Measurements from ENCODE around the gene LRRC3. TPM values are rescaled to one million over a fixed set of nuclear protein-coding genes. Genes with fewer than 3 reads are reported as not detected.

LRRC3 gene
- total RNA-seq, 1 donor from 2014 or later = 2.5 TPM

- Histone ChIP-seq H3K4me2 (no peak overlapping the region), H3K36me3 (no peaks in the 10 kb centered on the region), H3F3A (ENCODE audit: low read depth) (no peaks in the 10 kb centered on the region), H3K4me3 (no peak overlapping the region), H4K20me1 (ENCODE audit: low read depth) (no peaks in the 10 kb centered on the region), H3K27ac (no peak overlapping the region), H3K9me3 (ENCODE audit: low read depth) (no peaks in the 10 kb centered on the region), H2AFZ (replicated peaks) (no peak overlapping the region), H3K9ac (no peak overlapping the region), H3K4me1 (peaks cover under 1% of the 10 kb centered on the region), H3K79me2 (ENCODE audit: low read depth) (no peaks in the 10 kb centered on the region), H3K27me3 (peaks cover 33% of the 10 kb centered on the region)
- no peak for TF ChIP-seq EZH2 (IDR thresholded peaks at IDR 0.05)
- peaks cover 6% of the 10 kb centered on the region for H3K27me3 Mint-ChIP-seq (ENCODE audit: insufficient read depth, low read depth)
- no peaks in the 10 kb centered on the region for H3K36me3 Mint-ChIP-seq
- peaks cover 13% of the 10 kb centered on the region for H3K9me3 Mint-ChIP-seq
- DNase-seq (ENCODE audit: low spot score) = no peak
- H3K4me1 Mint-ChIP-seq = peaks cover 4% of the 10 kb centered on the region
- peak overlapping the region; percentile 71 for H3K4me3 Mint-ChIP-seq
- no peak overlapping the region for H3K27ac Mint-ChIP-seq
Observed at GRCh38 chr21:44454058-44454457, 1.3 kb upstream of the LRRC3 start.

GRCh38 chr21:44455524-44456213, 359 bp downstream of the LRRC3 start:
- H3K27ac ChIP-seq = no peak overlapping the region
- TF ChIP-seq EZH2phosphoT487 (IDR thresholded peaks at IDR 0.05) = peak; percentile 33
- peak; percentile 12 for TF ChIP-seq EZH2 (IDR thresholded peaks at IDR 0.05)
- peak; percentile 46 for TF ChIP-seq CTCF (IDR thresholded peaks at IDR 0.05)
- no peaks in the 10 kb centered on the region for H3K36me3 ChIP-seq
- H3K4me2 ChIP-seq = peak overlapping the region; percentile 85
- no peaks in the 10 kb centered on the region for H3F3A ChIP-seq (ENCODE audit: low read depth)
- H3K27me3 ChIP-seq = peaks cover 33% of the 10 kb centered on the region
- H3K9ac ChIP-seq = no peak overlapping the region
- H3K27ac Mint-ChIP-seq = no peak overlapping the region
- peaks cover 6% of the 10 kb centered on the region for H3K27me3 Mint-ChIP-seq (ENCODE audit: insufficient read depth, low read depth)
- peaks cover 1% of the 10 kb centered on the region for H3K4me1 Mint-ChIP-seq
- H3K36me3 Mint-ChIP-seq = no peaks in the 10 kb centered on the region
- H3K4me3 Mint-ChIP-seq = peak overlapping the region; percentile 81
- peak overlapping the region; percentile 76 for H2AFZ ChIP-seq (replicated peaks)
- H3K4me3 ChIP-seq = peak overlapping the region; percentile 83
- no peaks in the 10 kb centered on the region for H3K4me1 ChIP-seq
- H4K20me1 ChIP-seq (ENCODE audit: low read depth) = no peaks in the 10 kb centered on the region
- DNase-seq (ENCODE audit: low spot score) = peak; percentile 67
- H3K9me3 Mint-ChIP-seq = peaks cover 13% of the 10 kb centered on the region
- no peaks in the 10 kb centered on the region for H3K9me3 ChIP-seq (ENCODE audit: low read depth)
- no peaks in the 10 kb centered on the region for H3K79me2 ChIP-seq (ENCODE audit: low read depth)

GRCh38 chr21:44456214-44456914, 1.1 kb downstream of the LRRC3 start:
- H3K36me3 Mint-ChIP-seq = no peaks in the 10 kb centered on the region
- no peak for DNase-seq (ENCODE audit: low spot score)
- Histone ChIP-seq H3K36me3 (no peaks in the 10 kb centered on the region), H3K9ac (no peak overlapping the region), H3K4me3 (peak overlapping the region; percentile 83), H4K20me1 (ENCODE audit: low read depth) (no peaks in the 10 kb centered on the region), H3K27me3 (peaks cover 33% of the 10 kb centered on the region), H3K27ac (no peak overlapping the region), H3K9me3 (ENCODE audit: low read depth) (no peaks in the 10 kb centered on the region), H2AFZ (replicated peaks) (peak overlapping the region; percentile 76), H3F3A (ENCODE audit: low read depth) (no peaks in the 10 kb centered on the region), H3K79me2 (ENCODE audit: low read depth) (no peaks in the 10 kb centered on the region), H3K4me2 (peak overlapping the region; percentile 85), H3K4me1 (no peaks in the 10 kb centered on the region)
- peaks cover 5% of the 10 kb centered on the region for H3K27me3 Mint-ChIP-seq (ENCODE audit: insufficient read depth, low read depth)
- H3K4me1 Mint-ChIP-seq = no peaks in the 10 kb centered on the region
- H3K4me3 Mint-ChIP-seq = peak overlapping the region; percentile 79
- TF ChIP-seq EZH2 (IDR thresholded peaks at IDR 0.05) = no peak
- peak; percentile 16 for TF ChIP-seq EZH2phosphoT487 (IDR thresholded peaks at IDR 0.05)
- TF ChIP-seq CTCF (IDR thresholded peaks at IDR 0.05) = no peak
- H3K9me3 Mint-ChIP-seq = peaks cover 13% of the 10 kb centered on the region
- no peak overlapping the region for H3K27ac Mint-ChIP-seq

Data from neural progenitor cell (in vitro differentiated cells).